GM10266 (cell line): ENCODE results near the gene SNRNP27.
"Not testable (repeated sequence)": the region's sequence is repeated elsewhere in the genome, so short reads cannot be mapped to it uniquely, and the experiment has no call there.

Experiments
- DNase-seq: peaks from one replicate; pipeline ENCODE4 v3.0.0; 2012; ENCODE audit errors: extremely low spot score
- CTCF ChIP-seq: IDR thresholded peaks from 2 replicates; pipeline ENCODE4 v1.5.1; 2012; ENCODE audit warnings: mild to moderate bottlenecking, low read depth; ENCODE audit not compliant: control insufficient read depth, insufficient read depth; ENCODE audit errors: missing control alignments

The SNRNP27 gene

GRCh38 chr2:69858261-69858660 is 35.5 kb upstream of the SNRNP27 start:
- no peak for TF ChIP-seq CTCF
- no peak for DNase-seq

- no peak for DNase-seq
- TF ChIP-seq CTCF: no peak
These were observed 30.5 kb upstream of the SNRNP27 start for GRCh38 chr2:69863298-69863697.

- no peak for TF ChIP-seq CTCF
- DNase-seq: no peak
These were observed 5.3 kb upstream of the SNRNP27 start for GRCh38 chr2:69888451-69888850.

GRCh38 chr2:69889302-69889701 is 4.5 kb upstream of the SNRNP27 start:
- no peak for DNase-seq

GRCh38 chr2:69890881-69891280 is 2.9 kb upstream of the SNRNP27 start:
- TF ChIP-seq CTCF: no peak
- DNase-seq: no peak

More at GRCh38 chr2:69889302-69889701, 4.5 kb upstream of the SNRNP27 start:
- no peak for TF ChIP-seq CTCF

GRCh38 chr2:69892838-69893424 is 825 bp upstream of the SNRNP27 start:
- DNase-seq: not testable (repeated sequence)

- not testable (repeated sequence) for DNase-seq
These were observed 981 bp downstream of the SNRNP27 start for GRCh38 chr2:69894737-69895136.

GRCh38 chr2:69902213-69902922 is 8.6 kb downstream of the SNRNP27 start:
- no peak for TF ChIP-seq CTCF
- DNase-seq: no peak
